Gastroesophageal sphincter (tissue), 4 donors: ENCODE measurements around the gene TNNT3. TPM values are rescaled to one million over a fixed set of nuclear protein-coding genes. Genes with fewer than 3 reads are reported as not detected.

ENCODE experiments used
- ATAC-seq: fragments of 150-250 bp; one replicate; pipeline ENCODE4 v1.9.1; 2016; ENCODE audit warnings: mild to moderate bottlenecking, moderate library complexity
- H3K27ac ChIP-seq, 4 donors: fragments of 200-600 bp; sonication (generic) in 3 of 4; 1 replicate in 3 of 4; 2 replicates in 1 of 4; pipeline ENCODE4 v1.5.1; 2016 to 2019
- H3K27me3 ChIP-seq: fragments of 200-600 bp; sonication (generic); one replicate; pipeline ENCODE4 v1.5.1; 2019
- H3K36me3 ChIP-seq, 2 donors: fragments of 200-600 bp; sonication (generic); one replicate each; pipeline ENCODE4 v1.5.1; 2019; ENCODE audit warnings: control low read depth in 1 of 2
- H3K4me1 ChIP-seq, 3 donors: fragments of 200-600 bp; sonication (generic); 1 replicate in 2 of 3; 2 replicates in 1 of 3; pipeline ENCODE4 v1.5.1; 2016 to 2019; ENCODE audit warnings: control low read depth in 2 of 3
- H3K4me3 ChIP-seq, 2 donors: fragments of 200-600 bp; sonication (generic); one replicate each; pipeline ENCODE4 v1.5.1; 2019; ENCODE audit warnings: mild to moderate bottlenecking in 1 of 2, moderate library complexity in 1 of 2
- H3K9me3 ChIP-seq, 3 donors: fragments of 200-600 bp; sonication (generic); one replicate each; pipeline ENCODE4 v1.5.1; 2017 to 2019; ENCODE audit warnings: control low read depth in 2 of 3
- CTCF ChIP-seq, 4 experiments: fragments of 200-600 bp in 2 of 4; fragments of 450-650 bp in 2 of 4; sonication (generic) in 1 of 4; IDR thresholded peaks; one replicate each; pipeline ENCODE4 v1.5.1; 2017 to 2019; ENCODE audit warnings: antibody characterized with exemption in 4 of 4, mild to moderate bottlenecking in 2 of 4, moderate library complexity in 2 of 4
- EP300 ChIP-seq: sonication (generic); formaldehyde crosslinking; IDR thresholded peaks from one replicate; pipeline ENCODE4 v1.6.1; 2017; ENCODE audit warnings: antibody characterized with exemption, mild to moderate bottlenecking
- POLR2A ChIP-seq, 2 donors: fragments of 450-650 bp; IDR thresholded peaks; one replicate each; pipeline ENCODE4 v1.6.1; 2017; ENCODE audit warnings: antibody characterized with exemption in 2 of 2, mild to moderate bottlenecking in 2 of 2, moderate library complexity in 1 of 2
- POLR2AphosphoS5 ChIP-seq: sonication (generic); formaldehyde crosslinking; IDR thresholded peaks from one replicate; pipeline ENCODE4 v1.6.1; 2017; ENCODE audit warnings: antibody characterized with exemption
- WGBS, 2 donors: methylation state at CpG; one replicate each; pipeline ENCODE4 v1.1.5; 2018; ENCODE audit warnings: low coverage in 1 of 2; 5-methylcytosine and 5-hydroxymethylcytosine counted together
- total RNA-seq, 4 donors: library from RNA; depleted of rRNA; stranded (reverse); fragments of >200 nt; gene quantifications; one replicate each; pipeline ENCODE4 v1.1.0, GENCODE V29; 2016

Gene TNNT3
- total RNA-seq, 4 donors from 2014 or later, result 1.7 to 4.3 (median 2.5) TPM

- no CpG with 5 or more reads among the region's 21 CpGs for WGBS, 2 donors
- no peak for ATAC-seq
- H3K27ac ChIP-seq, result no peak overlapping the region
Observed at GRCh38 chr11:1967641-1968225, 48.2 kb downstream of the TNNT3 start.

GRCh38 chr11:1968454-1969002 is 49.0 kb downstream of the TNNT3 start:
- peak; percentile 65 for ATAC-seq

More at GRCh38 chr11:1967641-1968225, 48.2 kb downstream of the TNNT3 start:
- TF ChIP-seq POLR2AphosphoS5 (no peak), EP300 (no peak), CTCF (IDR thresholded peaks at IDR 0.05) (no peak), POLR2A (IDR thresholded peaks at IDR 0.05) (no peak)
- Histone ChIP-seq H3K36me3 (no peaks in the 10 kb centered on the region), H3K4me1 (no peaks in the 10 kb centered on the region), H3K27me3 (no peaks in the 10 kb centered on the region), H3K4me3 (no peak overlapping the region), H3K9me3 (no peaks in the 10 kb centered on the region)

GRCh38 chr11:1969035-1969434 is 49.5 kb downstream of the TNNT3 start:
- no peaks in the 10 kb centered on the region for H3K27me3 ChIP-seq
- H3K36me3 ChIP-seq, result no peaks in the 10 kb centered on the region
- H3K9me3 ChIP-seq, result no peaks in the 10 kb centered on the region
- no peak overlapping the region for H3K27ac ChIP-seq
- peak; percentile 37 for ATAC-seq
- no peaks in the 10 kb centered on the region for H3K4me1 ChIP-seq
- TF ChIP-seq POLR2AphosphoS5 (no peak), CTCF (IDR thresholded peaks at IDR 0.05) (no peak), POLR2A (IDR thresholded peaks at IDR 0.05) (no peak), EP300 (no peak)
- no CpG with 5 or more reads among the region's 21 CpGs for WGBS, 2 donors
- H3K4me3 ChIP-seq, result no peak overlapping the region

More at GRCh38 chr11:1968454-1969002, 49.0 kb downstream of the TNNT3 start:
- WGBS, 2 donors, result no CpG with 5 or more reads among the region's 24 CpGs
- TF ChIP-seq EP300 (no peak), POLR2A (IDR thresholded peaks at IDR 0.05) (no peak), CTCF (IDR thresholded peaks at IDR 0.05) (no peak), POLR2AphosphoS5 (no peak)
- Histone ChIP-seq H3K36me3 (no peaks in the 10 kb centered on the region), H3K27me3 (no peaks in the 10 kb centered on the region), H3K9me3 (no peaks in the 10 kb centered on the region), H3K4me1 (no peaks in the 10 kb centered on the region), H3K4me3 (no peak overlapping the region), H3K27ac (no peak overlapping the region)

GRCh38 chr11:1969776-1970175 is 50.3 kb downstream of the TNNT3 start:
- no CpG with 5 or more reads among the region's 23 CpGs for WGBS, 2 donors
- H3K27me3 ChIP-seq, result no peaks in the 10 kb centered on the region
- no peaks in the 10 kb centered on the region for H3K4me1 ChIP-seq
- H3K4me3 ChIP-seq, result no peak overlapping the region
- H3K27ac ChIP-seq, result no peak overlapping the region
- no peak for ATAC-seq
- no peaks in the 10 kb centered on the region for H3K36me3 ChIP-seq
- no peak for TF ChIP-seq EP300
- no peak for TF ChIP-seq CTCF (IDR thresholded peaks at IDR 0.05)
- TF ChIP-seq POLR2A (IDR thresholded peaks at IDR 0.05), result no peak
- no peak for TF ChIP-seq POLR2AphosphoS5
- no peaks in the 10 kb centered on the region for H3K9me3 ChIP-seq

GRCh38 chr11:1970956-1971355 is 51.5 kb downstream of the TNNT3 start:
- no peak for TF ChIP-seq POLR2AphosphoS5
- TF ChIP-seq POLR2A (IDR thresholded peaks at IDR 0.05), result no peak
- TF ChIP-seq CTCF (IDR thresholded peaks at IDR 0.05), result no peak
- no peak for TF ChIP-seq EP300
- 80 to 84% methylated on average over 1 to 7 of the region's 15 CpGs for WGBS, 2 donors
- no peak overlapping the region for H3K4me3 ChIP-seq
- no peaks in the 10 kb centered on the region for H3K4me1 ChIP-seq
- no peaks in the 10 kb centered on the region for H3K36me3 ChIP-seq
- no peaks in the 10 kb centered on the region for H3K9me3 ChIP-seq
- H3K27me3 ChIP-seq, result no peaks in the 10 kb centered on the region
- H3K27ac ChIP-seq, result no peak overlapping the region
- no peak for ATAC-seq
